Measurements from ENCODE around the gene PPP1R36.
"Not testable (repeated sequence)": the region's sequence is repeated elsewhere in the genome, so short reads cannot be mapped to it uniquely, and the experiment has no call there.

The PPP1R36 gene

DNA sequence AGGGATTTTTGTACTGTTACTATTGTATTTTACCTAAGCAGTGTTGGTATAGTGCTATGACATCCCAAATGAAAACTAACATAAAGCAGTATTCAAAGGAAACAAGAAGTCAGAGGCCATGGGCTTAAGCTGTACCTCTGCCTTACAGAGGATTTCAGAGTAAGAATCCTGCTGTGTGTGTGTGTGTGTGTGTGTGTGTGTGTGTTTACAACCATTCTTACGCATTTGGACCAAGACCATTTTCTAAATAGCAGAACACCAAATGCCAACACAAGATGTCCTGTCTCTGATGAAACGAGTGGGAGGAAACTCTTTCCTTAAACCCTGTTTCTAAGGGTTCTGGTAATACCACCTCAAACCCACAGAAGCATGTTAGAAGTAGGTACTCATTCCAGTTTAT is 64.4 kb downstream of the PPP1R36 start:
- POLR2A ChIA-PET, result no interaction called here
- TF ChIP-seq, protein P1, sequence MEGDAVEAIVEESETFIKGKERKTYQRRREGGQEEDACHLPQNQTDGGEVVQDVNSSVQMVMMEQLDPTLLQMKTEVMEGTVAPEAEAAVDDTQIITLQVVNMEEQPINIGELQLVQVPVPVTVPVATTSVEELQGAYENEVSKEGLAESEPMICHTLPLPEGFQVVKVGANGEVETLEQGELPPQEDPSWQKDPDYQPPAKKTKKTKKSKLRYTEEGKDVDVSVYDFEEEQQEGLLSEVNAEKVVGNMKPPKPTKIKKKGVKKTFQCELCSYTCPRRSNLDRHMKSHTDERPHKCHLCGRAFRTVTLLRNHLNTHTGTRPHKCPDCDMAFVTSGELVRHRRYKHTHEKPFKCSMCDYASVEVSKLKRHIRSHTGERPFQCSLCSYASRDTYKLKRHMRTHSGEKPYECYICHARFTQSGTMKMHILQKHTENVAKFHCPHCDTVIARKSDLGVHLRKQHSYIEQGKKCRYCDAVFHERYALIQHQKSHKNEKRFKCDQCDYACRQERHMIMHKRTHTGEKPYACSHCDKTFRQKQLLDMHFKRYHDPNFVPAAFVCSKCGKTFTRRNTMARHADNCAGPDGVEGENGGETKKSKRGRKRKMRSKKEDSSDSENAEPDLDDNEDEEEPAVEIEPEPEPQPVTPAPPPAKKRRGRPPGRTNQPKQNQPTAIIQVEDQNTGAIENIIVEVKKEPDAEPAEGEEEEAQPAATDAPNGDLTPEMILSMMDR (IDR thresholded peaks at IDR 0.05; ENCODE audit: control extremely low read depth, extremely low read depth, low read depth, missing control alignments), result no peak
- no peak for DNase-seq (ENCODE audit: extremely low spot score)
- CTCF ChIA-PET, result interaction anchor here (2.5 kb wide), 1 partner anchor 22 kb away, joined by 9 read pairs; no protein-coding TSS in a partner anchor

DNA sequence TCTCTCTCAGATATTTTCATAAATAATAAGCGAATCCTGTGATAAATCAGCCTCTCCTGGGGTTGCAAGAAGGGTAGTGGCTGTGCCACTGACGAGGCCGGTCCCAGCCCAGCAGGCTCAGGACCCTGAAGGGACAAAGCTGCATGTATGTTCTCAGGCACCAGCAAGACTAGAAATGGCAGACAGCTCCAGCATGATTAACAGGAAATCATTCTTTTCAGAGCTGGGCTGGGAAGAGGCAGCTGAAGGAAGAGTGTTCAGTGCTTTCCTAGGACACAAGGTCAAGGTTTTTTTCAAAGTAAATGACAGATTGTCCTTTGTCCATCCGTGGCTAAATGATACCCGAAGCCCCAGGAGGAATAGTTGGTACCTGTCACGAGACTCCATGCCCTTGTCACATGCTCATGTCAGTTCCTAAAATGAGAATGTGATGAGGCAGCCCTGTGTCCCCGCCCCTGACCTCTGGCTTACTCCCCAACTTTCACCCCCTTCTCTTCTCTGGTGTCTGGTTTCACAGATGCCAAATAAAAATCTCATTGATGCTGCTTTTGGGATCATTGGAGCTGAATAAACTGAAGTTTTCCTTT is 65.1 kb downstream of the PPP1R36 start:
- no peak for DNase-seq (ENCODE audit: extremely low spot score)
- CTCF ChIA-PET, result interaction anchor here (2.5 kb wide), 1 partner anchor 21 kb away, joined by 9 read pairs; no protein-coding TSS in a partner anchor
- TF ChIP-seq, protein P1 (IDR thresholded peaks at IDR 0.05; ENCODE audit: control extremely low read depth, extremely low read depth, low read depth, missing control alignments), result no peak
- POLR2A ChIA-PET, result no interaction called here

DNA sequence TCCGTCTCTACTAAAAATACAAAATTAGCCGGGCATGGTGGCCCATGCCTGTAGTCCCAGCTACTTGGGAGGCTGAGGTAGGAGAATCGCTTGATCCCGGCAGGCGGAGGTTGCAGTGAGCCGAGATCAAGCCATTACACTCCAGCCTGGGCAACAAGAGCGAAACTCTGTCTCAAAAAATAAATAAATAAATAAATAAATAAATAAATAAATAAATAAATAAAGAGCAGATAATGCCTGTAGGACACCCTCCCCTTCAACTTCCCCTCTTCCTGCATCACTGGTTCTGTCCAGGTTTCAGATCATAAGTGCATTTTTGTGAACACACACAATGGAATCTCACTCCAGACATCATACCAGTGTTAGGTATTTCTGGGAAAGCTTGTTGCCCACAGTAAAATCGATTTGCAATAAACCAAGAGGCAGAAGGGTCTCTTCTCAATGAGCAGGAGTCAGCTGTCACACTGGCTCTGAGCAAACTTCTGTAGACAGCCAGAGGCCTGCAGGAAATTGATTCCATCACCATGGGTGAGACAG is 68.2 kb downstream of the PPP1R36 start:
- POLR2A ChIA-PET; DNase-seq (ENCODE audit: extremely low spot score): not testable (repeated sequence)
- CTCF ChIA-PET, result interaction anchor here (1.2 to 1.5 kb wide), 2 partner anchors 15 to 20 kb away, joined by 3 to 7 read pairs; no protein-coding TSS in a partner anchor

DNA sequence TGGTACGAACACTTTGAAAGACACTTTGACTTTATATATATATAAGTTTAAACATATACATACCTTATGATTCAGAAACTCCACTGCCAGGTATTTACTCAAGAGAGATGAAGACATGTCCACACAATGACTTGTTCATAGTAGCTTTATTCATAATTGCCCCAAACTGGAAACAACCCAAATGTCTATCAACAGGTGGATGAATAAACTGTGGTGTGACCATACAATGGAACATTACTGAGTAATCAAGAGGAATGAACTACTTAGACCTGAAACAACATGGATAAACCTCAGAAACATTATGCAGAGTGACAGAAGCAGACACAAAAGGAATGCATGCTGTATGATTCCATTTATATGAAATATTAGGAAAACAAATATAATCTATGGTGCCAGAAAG is 71.1 kb downstream of the PPP1R36 start:
- POLR2A ChIA-PET, result no interaction called here
- TF ChIP-seq, protein P1 (IDR thresholded peaks at IDR 0.05; ENCODE audit: control extremely low read depth, extremely low read depth, low read depth, missing control alignments), result no peak
- DNase-seq (ENCODE audit: extremely low spot score), result no peak
- CTCF ChIA-PET, result interaction anchor here (1.4 to 2.0 kb wide), 2 partner anchors 10 to 16 kb away, joined by 4 to 14 read pairs; no protein-coding TSS in a partner anchor

DNA sequence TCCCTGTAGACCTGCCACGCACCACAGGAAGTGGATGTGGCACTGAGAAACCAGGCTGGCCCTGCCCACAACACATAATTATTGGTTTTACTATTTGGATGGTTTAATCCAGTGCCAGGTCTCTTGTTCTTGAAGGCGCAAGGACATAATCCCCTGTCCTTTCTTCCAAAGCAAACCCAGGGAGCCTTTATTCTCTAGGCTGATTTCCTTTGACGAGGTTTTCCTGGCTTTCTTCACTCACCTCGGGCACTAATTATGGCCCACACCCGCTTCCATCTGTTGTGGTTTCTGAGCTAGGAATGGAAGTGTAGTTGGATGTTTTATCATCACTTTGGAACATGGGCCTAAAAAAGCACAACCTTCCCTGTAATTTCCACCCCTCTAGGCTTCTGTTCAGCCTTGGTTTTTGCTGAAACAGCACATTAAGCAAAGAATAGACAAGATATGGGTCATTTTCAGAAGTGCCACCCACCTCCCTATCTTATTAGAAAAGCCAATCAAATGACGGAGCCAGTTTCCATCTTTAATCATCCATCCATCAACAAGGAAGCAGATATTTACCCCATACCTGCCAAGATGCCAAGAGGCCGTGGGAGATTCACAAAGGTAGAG is 73.9 kb downstream of the PPP1R36 start:
- no peak for DNase-seq (ENCODE audit: extremely low spot score)
- TF ChIP-seq, protein P1 (IDR thresholded peaks at IDR 0.05; ENCODE audit: control extremely low read depth, extremely low read depth, low read depth, missing control alignments), result no peak
- ChIA-PET POLR2A (no interaction called here), CTCF (interaction anchor here (3.2 kb wide), 1 partner anchor 13 kb away, joined by 22 read pairs; no protein-coding TSS in a partner anchor)

DNA sequence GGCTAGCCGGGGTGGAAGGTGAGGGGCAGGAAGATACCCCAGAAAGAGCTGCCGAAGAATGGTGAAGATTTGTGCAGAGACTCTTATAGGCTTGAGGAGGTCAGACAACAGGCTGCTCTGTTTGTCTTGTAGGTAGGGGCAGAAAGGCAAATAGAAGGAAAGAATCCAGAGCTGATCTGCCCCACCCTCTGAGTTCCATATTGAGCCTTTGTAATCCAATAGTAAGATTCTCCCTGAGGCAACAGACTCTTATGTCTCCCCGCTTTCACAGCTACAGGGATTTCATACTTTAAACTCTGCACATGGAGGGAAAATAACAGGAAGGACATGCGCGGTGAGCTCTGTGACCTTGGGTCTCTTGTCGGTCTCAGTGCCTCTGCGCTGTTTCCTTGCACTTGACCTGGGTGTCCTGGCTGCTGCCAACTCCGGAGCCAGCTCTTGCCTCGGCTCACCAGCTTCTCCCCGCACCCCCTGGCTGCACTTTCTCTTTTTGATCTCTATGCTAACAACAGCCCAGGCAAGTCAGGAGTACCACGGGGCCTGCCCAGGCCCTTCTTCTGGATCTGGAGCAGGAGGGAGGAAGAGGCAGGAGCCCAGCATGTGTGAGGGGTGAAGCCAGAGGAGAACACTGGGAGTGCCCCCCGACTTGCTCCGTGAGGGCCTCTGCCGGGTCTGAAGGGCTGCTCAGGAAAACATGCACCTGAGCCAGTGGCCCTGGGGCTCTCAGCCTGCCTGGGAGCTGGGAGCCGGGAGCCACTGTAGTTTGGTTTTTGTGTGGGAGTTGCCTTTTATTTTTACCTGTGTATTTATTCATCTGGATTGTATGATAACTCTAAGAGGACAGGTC is 75.8 kb downstream of the PPP1R36 start:
- no peak for DNase-seq (ENCODE audit: extremely low spot score)
- TF ChIP-seq, protein P1 (IDR thresholded peaks at IDR 0.05; ENCODE audit: control extremely low read depth, extremely low read depth, low read depth, missing control alignments), result no peak
- CTCF ChIA-PET, result interaction anchor here (0.8 to 3.2 kb wide), 3 partner anchors 11 to 47 kb away, joined by 3 to 22 read pairs (median 3); no protein-coding TSS in a partner anchor
- POLR2A ChIA-PET, result no interaction called here

All from GM10248 (cell line).